Endothelial cell of hepatic sinusoid (primary cell): Measurements from ENCODE around the gene MLANA.

Experiments
- in situ Hi-C: cut with HindIII; loops from 2 replicates; pipeline ENCODE4 v1.10.0; 2017; ENCODE audit warnings: low sequenced_read_pairs

MLANA gene

DNA sequence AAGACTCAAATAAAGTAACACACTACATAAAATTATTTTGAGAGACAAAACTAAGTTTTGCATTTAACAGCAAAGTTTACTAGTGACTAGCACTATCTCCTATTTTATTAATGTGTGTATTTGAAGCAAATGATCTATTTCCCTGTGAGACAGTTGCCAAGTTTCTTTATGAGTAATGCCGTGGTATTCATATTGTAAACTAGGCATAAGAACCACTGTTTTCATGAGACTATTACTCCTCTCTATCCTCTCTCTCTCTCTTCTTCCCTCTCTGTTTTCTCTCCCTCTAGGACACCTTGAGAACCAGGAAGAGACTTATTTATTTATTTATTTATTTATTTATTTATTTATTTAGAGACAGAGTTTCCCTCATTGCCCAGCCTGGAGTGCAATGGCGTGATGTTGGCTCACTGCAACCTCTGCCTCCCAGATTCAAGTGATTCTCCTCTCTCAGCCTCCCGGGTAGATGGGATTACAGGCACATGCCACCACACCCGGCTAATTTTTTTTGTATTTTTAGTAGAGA lies 61.1 kb downstream of the MLANA start:
- in situ Hi-C loops, result no loop called here

DNA sequence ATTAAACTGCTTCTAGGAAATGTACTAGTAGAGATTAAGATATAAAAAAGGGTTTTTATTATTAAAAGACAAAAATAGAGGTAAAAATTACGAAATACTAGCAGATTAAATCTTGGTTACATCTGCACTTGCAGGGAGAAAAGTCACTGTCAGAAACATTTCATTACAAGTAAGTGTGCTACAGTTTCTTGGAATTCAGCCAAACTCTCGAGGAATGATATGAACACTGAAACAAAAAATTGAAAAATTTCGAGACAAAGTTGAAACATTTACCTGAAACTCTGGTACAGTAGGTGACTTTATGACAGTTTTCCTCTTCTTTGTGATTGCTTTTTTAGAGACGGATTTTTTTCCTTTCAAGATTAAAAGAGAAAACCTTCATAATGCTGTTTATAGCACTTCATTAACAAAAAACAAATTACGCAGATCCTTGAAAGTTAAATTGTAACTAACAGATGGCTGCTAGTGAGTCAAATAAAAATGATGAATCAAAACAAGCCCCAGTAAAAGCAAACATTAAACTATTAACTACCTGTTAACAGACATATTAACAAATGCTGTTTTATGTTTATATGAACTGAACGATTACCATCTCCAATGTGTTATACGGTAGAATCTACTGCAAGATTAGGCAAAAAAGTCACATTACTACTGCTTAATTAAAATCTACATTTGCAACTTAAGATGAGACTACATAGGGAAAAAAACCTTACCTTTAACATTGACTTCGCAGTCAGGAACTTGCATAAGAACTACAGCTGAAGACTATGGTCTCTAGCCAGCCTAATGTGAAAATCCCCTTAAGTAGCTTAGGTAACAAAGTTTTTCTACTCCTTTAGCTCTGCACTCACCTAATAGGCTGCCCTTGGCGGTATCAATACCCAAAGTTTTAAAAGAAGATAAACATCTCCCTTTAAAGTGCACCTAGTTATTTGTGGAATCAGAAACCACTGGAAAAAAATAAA lies 63.3 kb downstream of the MLANA start:
- in situ Hi-C loops, result no loop called here

DNA sequence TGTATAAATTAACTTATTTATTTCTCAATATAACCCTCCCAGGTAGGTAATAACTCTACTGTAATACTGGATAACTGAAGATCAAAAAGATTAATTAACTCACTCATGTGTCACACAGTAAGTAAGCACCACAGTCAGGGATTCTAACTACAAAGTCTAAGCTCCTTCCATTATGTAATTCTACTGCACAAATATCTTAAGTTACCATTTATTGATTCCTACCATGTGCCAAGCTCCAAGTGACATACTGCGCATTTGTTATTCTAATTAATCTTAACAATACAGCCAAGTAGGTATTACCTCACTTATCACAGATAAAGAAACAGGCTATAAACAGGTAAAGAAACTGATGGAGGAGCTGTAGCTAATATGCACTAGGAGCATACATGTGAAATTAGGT lies 66.5 kb downstream of the MLANA start:
- in situ Hi-C loops, result no loop called here

DNA sequence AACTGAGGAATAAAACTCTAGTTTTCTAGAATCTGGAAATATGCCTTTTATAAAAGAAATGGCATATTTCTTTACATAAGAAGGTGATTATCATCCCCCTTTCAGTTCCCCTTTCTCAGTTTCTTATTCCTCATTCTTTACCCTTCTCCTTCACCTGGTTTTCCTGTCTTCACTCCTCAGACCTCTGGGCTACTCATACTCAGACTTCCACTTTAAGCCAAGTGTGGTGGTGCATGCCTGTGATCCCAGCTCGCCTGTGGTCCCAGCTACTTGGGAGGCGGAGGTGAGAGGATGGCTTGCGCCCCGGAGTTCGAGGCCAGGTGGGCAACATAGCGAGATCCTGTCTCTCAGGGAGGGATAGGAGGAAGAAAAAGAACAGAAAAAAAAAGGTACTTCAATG lies 67.6 kb downstream of the MLANA start:
- in situ Hi-C loops, result no loop called here
